H1 (cell line): ENCODE measurements around the gene MUC5AC. TPM values are rescaled to one million over a fixed set of nuclear protein-coding genes. Genes with fewer than 3 reads are reported as not detected.

Source experiments
- CTCF ChIA-PET: fragments of 300-600 bp; sonication (Branson Sonifier 250); formaldehyde crosslinking; loops from one replicate; lab custom pipeline; 2021; ENCODE audit not compliant: partially characterized antibody; lab: Charles Lee
- POLR2A ChIA-PET: fragments of 300-600 bp; sonication (Branson Sonifier 250); formaldehyde crosslinking; loops from one replicate; lab custom pipeline; 2021; ENCODE audit warnings: inconsistent platforms; ENCODE audit not compliant: partially characterized antibody; lab: Charles Lee
- DNase-seq, 2 experiments: peaks; one replicate each; pipeline versions ENCODE4 v3.0.0 to v3.0.0-alpha.2; 2010 to 2022; ENCODE audit warnings: low spot score in 2 of 2, low read depth in 1 of 2, mixed read lengths in 1 of 2
- FAIRE-seq: peaks from 2 replicates; lab custom pipeline; 2011; peaks lifted over from hg19 to GRCh38; lab: Jason Lieb, UNC
- H2AFZ ChIP-seq: 2 replicates; pipeline ENCODE4 v1.8.1; 2012; ENCODE audit warnings: low read length, inconsistent platforms
- H2AK5ac ChIP-seq: 2 replicates; pipeline ENCODE4 v1.6.1; 2013; ENCODE audit warnings: low read depth, low read length
- H2BK120ac ChIP-seq: replicated peaks from 2 replicates; pipeline ENCODE3; 2013; ENCODE audit warnings: low read depth, low read length, inconsistent platforms
- H2BK12ac ChIP-seq: 2 replicates; pipeline ENCODE4 v1.6.1; 2013; ENCODE audit warnings: low read depth, low read length
- H2BK15ac ChIP-seq: 2 replicates; pipeline ENCODE4 v1.6.1; 2013; ENCODE audit warnings: low read length
- H2BK20ac ChIP-seq: 2 replicates; pipeline ENCODE4 v1.6.1; 2013; ENCODE audit warnings: low read length
- H2BK5ac ChIP-seq: 2 replicates; pipeline ENCODE4 v1.6.1; 2013; ENCODE audit warnings: low read depth, low read length
- H3K14ac ChIP-seq: 2 replicates; pipeline ENCODE4 v1.6.1; 2013; ENCODE audit warnings: inconsistent platforms; ENCODE audit not compliant: insufficient read length
- H3K18ac ChIP-seq: 2 replicates; pipeline ENCODE4 v1.6.1; 2013; ENCODE audit warnings: low read length; ENCODE audit errors: extremely low read depth
- H3K23ac ChIP-seq: 2 replicates; pipeline ENCODE4 v1.6.1; 2013; ENCODE audit warnings: inconsistent platforms; ENCODE audit not compliant: insufficient read length
- H3K23me2 ChIP-seq: 2 replicates; pipeline ENCODE4 v1.6.1; 2013; ENCODE audit warnings: low read depth, low read length
- H3K27ac ChIP-seq: 2 replicates; pipeline ENCODE4 v1.6.1; 2011; ENCODE audit warnings: low read depth, low read length, inconsistent platforms
- H3K27me3 ChIP-seq, 4 experiments: replicated peaks in 1 of 4; 1 replicate in 1 of 4; 2 replicates in 3 of 4; pipeline versions ENCODE4 v1.6.1 to v1.8.1; 2011 to 2013; ENCODE audit warnings: low read length in 3 of 4, mild to moderate bottlenecking in 3 of 4, inconsistent platforms in 2 of 4, mixed read lengths in 2 of 4, moderate library complexity in 1 of 4; ENCODE audit not compliant: control insufficient read depth in 3 of 4, insufficient read depth in 3 of 4; ENCODE audit errors: extremely low read depth in 1 of 4
- H3K36me3 ChIP-seq, 4 experiments: 2 replicates each; pipeline versions ENCODE4 v1.6.1 to v1.8.1; 2011 to 2013; ENCODE audit warnings: mild to moderate bottlenecking in 4 of 4, low read length in 3 of 4, moderate library complexity in 2 of 4, control low read depth in 1 of 4, inconsistent platforms in 1 of 4; ENCODE audit not compliant: insufficient read depth in 4 of 4, control insufficient read depth in 2 of 4
- H3K4ac ChIP-seq: replicated peaks from 2 replicates; pipeline ENCODE3; 2013; ENCODE audit warnings: low read length, low read depth, mixed read lengths, inconsistent platforms; ENCODE audit not compliant: insufficient read length
- H3K4me1 ChIP-seq, 4 experiments: replicated peaks in 1 of 4; 1 replicate in 1 of 4; 2 replicates in 3 of 4; pipeline versions ENCODE4 v1.6.1 to v1.8.1; 2011 to 2013; ENCODE audit warnings: low read length in 3 of 4, inconsistent platforms in 2 of 4, mixed read lengths in 1 of 4; ENCODE audit not compliant: insufficient read depth in 4 of 4, control insufficient read depth in 3 of 4
- H3K4me2 ChIP-seq, 2 experiments: 2 replicates each; pipeline versions ENCODE4 v1.6.1 to v1.8.1; 2011 to 2013; ENCODE audit warnings: low read depth in 2 of 2, low read length in 2 of 2, control low read depth in 1 of 2, inconsistent platforms in 1 of 2, mild to moderate bottlenecking in 1 of 2; ENCODE audit not compliant: insufficient read depth in 1 of 2
- H3K4me3 ChIP-seq, 4 experiments: fragments of 200-600, 300-600 bp in 1 of 4; sonication (generic), shearing (Covaris generic), sonication (Bioruptor Twin) in 1 of 4; 2 replicates each; pipeline versions ENCODE4 v1.5.1 to v1.8.1; 2011 to 2016; ENCODE audit warnings: low read length in 4 of 4, low read depth in 3 of 4, control low read depth in 2 of 4, inconsistent platforms in 2 of 4, mild to moderate bottlenecking in 2 of 4, mixed read lengths in 1 of 4, moderate library complexity in 1 of 4; ENCODE audit not compliant: insufficient read depth in 2 of 4; ENCODE audit errors: extremely low read depth in 1 of 4
- H3K56ac ChIP-seq: replicated peaks from 2 replicates; pipeline ENCODE3; 2013; ENCODE audit warnings: low read depth, mild to moderate bottlenecking, mixed read lengths, low read length, inconsistent platforms; ENCODE audit not compliant: insufficient read length
- H3K79me1 ChIP-seq: 2 replicates; pipeline ENCODE4 v1.6.1; 2013; ENCODE audit warnings: low read depth, low read length, control low read depth
- H3K79me2 ChIP-seq, 2 experiments: 2 replicates each; pipeline versions ENCODE4 v1.6.1 to v1.8.1; 2012 to 2013; ENCODE audit warnings: low read length in 2 of 2, mild to moderate bottlenecking in 2 of 2, inconsistent platforms in 1 of 2; ENCODE audit not compliant: insufficient read depth in 2 of 2, control insufficient read depth in 1 of 2
- H3K9ac ChIP-seq, 4 experiments: replicated peaks in 1 of 4; 1 replicate in 1 of 4; 2 replicates in 3 of 4; pipeline versions ENCODE4 v1.6.1 to v1.8.1; 2011 to 2013; ENCODE audit warnings: low read depth in 3 of 4, low read length in 3 of 4, control low read depth in 2 of 4, mild to moderate bottlenecking in 2 of 4, moderate library complexity in 2 of 4, inconsistent platforms in 1 of 4; ENCODE audit errors: extremely low read depth in 1 of 4
- H3K9me3 ChIP-seq, 2 experiments: 2 replicates each; pipeline versions ENCODE4 v1.6.1 to v1.8.1; 2012 to 2013; ENCODE audit warnings: mild to moderate bottlenecking in 2 of 2, moderate library complexity in 2 of 2, control low read depth in 1 of 2, inconsistent platforms in 1 of 2, low read depth in 1 of 2, low read length in 1 of 2, mixed read lengths in 1 of 2; ENCODE audit not compliant: insufficient read depth in 2 of 2
- H4K20me1 ChIP-seq, 2 experiments: replicated peaks in 1 of 2; 2 replicates each; pipeline versions ENCODE3 to v1.8.1; 2011 to 2013; ENCODE audit warnings: inconsistent platforms in 2 of 2, low read length in 2 of 2, mild to moderate bottlenecking in 1 of 2; ENCODE audit not compliant: insufficient read depth in 2 of 2, control insufficient read depth in 1 of 2
- H4K5ac ChIP-seq: 2 replicates; pipeline ENCODE4 v1.6.1; 2013; ENCODE audit warnings: low read length, low read depth, mixed read lengths, inconsistent platforms; ENCODE audit not compliant: insufficient read length
- H4K8ac ChIP-seq: 2 replicates; pipeline ENCODE4 v1.8.0; 2013; ENCODE audit warnings: mild to moderate bottlenecking, moderate library complexity, low read length, inconsistent platforms; ENCODE audit not compliant: insufficient read depth; ENCODE audit errors: extremely low read depth
- H4K91ac ChIP-seq: replicated peaks from 2 replicates; pipeline ENCODE3; 2013; ENCODE audit warnings: low read length, mixed read lengths, inconsistent platforms; ENCODE audit not compliant: insufficient read length
- EGR1 ChIP-seq: IDR thresholded peaks from 2 replicates; pipeline ENCODE4 v1.6.1; 2011; ENCODE audit warnings: low read depth, low read length, borderline replicate concordance
- GABPA ChIP-seq: IDR thresholded peaks from 2 replicates; pipeline ENCODE4 v1.6.1; 2011; ENCODE audit warnings: mild to moderate bottlenecking, low read length, moderate library complexity, borderline replicate concordance; ENCODE audit not compliant: insufficient read depth
- HDAC2 ChIP-seq, 2 experiments: fragments of 300-600 bp in 1 of 2; sonication (generic) in 1 of 2; IDR thresholded peaks; 2 replicates each; pipeline ENCODE4 v1.6.1; 2011 to 2012; ENCODE audit warnings: low read depth in 2 of 2, low read length in 2 of 2, mild to moderate bottlenecking in 2 of 2, moderate library complexity in 2 of 2, borderline replicate concordance in 1 of 2, inconsistent platforms in 1 of 2
- JUN ChIP-seq: IDR thresholded peaks from 2 replicates; pipeline ENCODE4 v1.6.1; 2011; ENCODE audit warnings: low read depth, mild to moderate bottlenecking, improper control_type of control experiment, low read length
- MAX ChIP-seq: IDR thresholded peaks from 2 replicates; pipeline ENCODE4 v1.6.1; 2012; ENCODE audit warnings: inconsistent platforms
- RBBP5 ChIP-seq: IDR thresholded peaks from 2 replicates; pipeline ENCODE4 v1.7.1; 2012; ENCODE audit warnings: low read depth, mild to moderate bottlenecking, inconsistent platforms, low read length, moderate library complexity, borderline replicate concordance
- SAP30 ChIP-seq: fragments of 300-600 bp; sonication (generic); IDR thresholded peaks from 2 replicates; pipeline ENCODE4 v1.7.1; 2012; ENCODE audit warnings: low read length, moderate library complexity, mild to moderate bottlenecking, inconsistent platforms; ENCODE audit not compliant: insufficient read depth, insufficient replicate concordance
- SIN3A ChIP-seq, 2 experiments: IDR thresholded peaks in 1 of 2; conservative IDR thresholded peaks in 1 of 2; 2 replicates each; pipeline ENCODE4 v1.6.1; 2011 to 2012; ENCODE audit warnings: low read length in 2 of 2, improper control_type of control experiment in 1 of 2, low read depth in 1 of 2, mild to moderate bottlenecking in 1 of 2
- SP1 ChIP-seq: IDR thresholded peaks from 2 replicates; pipeline ENCODE4 v1.6.1; 2011; ENCODE audit warnings: low read depth, low read length
- YY1 ChIP-seq: IDR thresholded peaks from 2 replicates; pipeline ENCODE4 v1.6.1; 2011; ENCODE audit warnings: low read depth, mild to moderate bottlenecking, low read length
- WGBS, 2 experiments: shearing (Covaris generic) in 1 of 2; methylation state at CpG; one replicate each; pipeline versions ENCODE4 v1.1.6 to v1.1.7; 2013 to 2015; ENCODE audit warnings: low lambda C conversion rate in 2 of 2, mixed read lengths in 2 of 2, inconsistent platforms in 1 of 2, low coverage in 1 of 2, missing lambda C conversion rate in 1 of 2; ENCODE audit not compliant: insufficient replicate concordance in 2 of 2, insufficient coverage in 1 of 2, insufficient read length in 1 of 2; ENCODE audit errors: extremely low coverage in 1 of 2, missing lambda C conversion rate in 1 of 2; 5-methylcytosine and 5-hydroxymethylcytosine counted together
- polyA plus RNA-seq, 7 experiments: library from polyadenylated mRNA; depleted of rRNA in 3 of 7; stranded (reverse) in 5 of 7; unstranded in 2 of 7; fragments of >200 nt in 5 of 7; fragments of 200-250 nt in 2 of 7; gene quantifications; 1 replicate in 5 of 7; 2 replicates in 1 of 7; 4 replicates in 1 of 7; pipeline versions ENCODE4 v1.2.1 to v1.2.3, GENCODE V29; 2011 to 2013; ENCODE audit warnings: missing spikeins in 2 of 7, mixed read lengths in 2 of 7
- total RNA-seq: library from RNA; stranded (reverse); fragmentation: NEBNext Ultra II Directional; extraction: Animal tissue kit (Norgen Biotek cat#: 25700); gene quantifications from 2 replicates; pipeline ENCODE4 v1.2.1, GENCODE V29; 2021
- TF ChIP-seq, protein P1 (sequence below): IDR thresholded peaks from 2 replicates; pipeline ENCODE4 v1.6.1; 2012; ENCODE audit warnings: inconsistent platforms

The MUC5AC gene
- total and polyA plus RNA-seq, 2 of the 8 experiments (the other 6 are each of a cell fraction or from before 2014, with no cell fraction given) = not detected

DNA sequence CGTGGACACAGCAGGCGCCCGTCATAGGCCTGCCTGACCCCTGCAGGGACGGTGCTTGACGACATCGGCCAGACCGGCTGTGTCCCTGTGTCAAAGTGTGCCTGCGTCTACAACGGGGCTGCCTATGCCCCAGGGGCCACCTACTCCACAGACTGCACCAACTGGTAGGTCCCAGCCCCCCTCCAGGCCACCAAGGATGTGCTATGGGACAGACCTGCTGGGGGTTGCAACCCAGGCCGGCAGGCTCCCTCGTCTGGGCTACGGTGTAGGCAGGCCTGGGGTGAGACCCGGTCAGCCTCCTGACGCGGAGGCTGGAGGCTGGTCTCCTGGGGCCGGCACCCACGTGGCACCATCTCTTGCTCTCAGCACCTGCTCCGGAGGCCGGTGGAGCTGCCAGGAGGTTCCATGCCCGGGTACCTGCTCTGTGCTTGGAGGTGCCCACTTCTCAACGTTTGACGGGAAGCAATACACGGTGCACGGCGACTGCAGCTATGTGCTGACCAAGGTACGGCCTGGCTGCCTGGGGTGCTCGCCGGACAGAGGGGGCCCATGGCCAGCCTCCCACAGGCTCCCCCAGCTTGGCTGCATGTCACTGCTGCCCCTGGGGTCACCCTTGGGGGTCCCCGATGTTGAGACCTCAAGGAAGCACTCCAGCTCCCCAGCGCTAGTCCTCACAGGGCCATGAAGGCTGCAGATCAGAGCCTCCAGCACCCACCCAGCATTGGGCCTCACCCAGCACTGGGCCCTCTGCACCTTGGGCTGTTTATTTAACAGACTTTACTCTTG lies 7.7 kb downstream of the MUC5AC start:
- no peak for DNase-seq
- no peak for TF ChIP-seq EGR1
- TF ChIP-seq YY1 = no peak
- no peak for TF ChIP-seq RBBP5
- no peak for TF ChIP-seq JUN
- TF ChIP-seq MAX = no peak
- TF ChIP-seq SAP30 = no peak
- no peak for TF ChIP-seq GABPA
- TF ChIP-seq SIN3A (conservative IDR thresholded peaks at IDR 0.05 in 1 of 2, IDR thresholded peaks at IDR 0.05 in 1 of 2; ENCODE audit: low read depth in 1 of 2, low read length in 2 of 2) = no peak
- TF ChIP-seq SP1 = no peak
- TF ChIP-seq HDAC2 (IDR thresholded peaks at IDR 0.05; ENCODE audit: borderline replicate concordance in 1 of 2, low read depth in 2 of 2, low read length in 2 of 2) = no peak
- TF ChIP-seq, protein P1, sequence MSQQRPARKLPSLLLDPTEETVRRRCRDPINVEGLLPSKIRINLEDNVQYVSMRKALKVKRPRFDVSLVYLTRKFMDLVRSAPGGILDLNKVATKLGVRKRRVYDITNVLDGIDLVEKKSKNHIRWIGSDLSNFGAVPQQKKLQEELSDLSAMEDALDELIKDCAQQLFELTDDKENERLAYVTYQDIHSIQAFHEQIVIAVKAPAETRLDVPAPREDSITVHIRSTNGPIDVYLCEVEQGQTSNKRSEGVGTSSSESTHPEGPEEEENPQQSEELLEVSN = no peak

More for the DNA sequence above, 7.7 kb downstream of the MUC5AC start:
- H2AFZ ChIP-seq = no peak overlapping the region
- WGBS, 2 experiments = 86% methylated on average over 27 of the region's 30 CpGs; no CpG with 5 or more reads in 1 of the 2 experiments
- no peaks in the 10 kb centered on the region for H3K79me2 ChIP-seq
- no peak overlapping the region for H2BK5ac ChIP-seq
- H3K14ac ChIP-seq = no peak overlapping the region
- no peak overlapping the region for H3K18ac ChIP-seq
- no peak overlapping the region for H3K9ac ChIP-seq
- peak overlapping the region; percentile 51; the same call in 1 of the 2 replicates for H4K8ac ChIP-seq
- no peaks in the 10 kb centered on the region for H4K20me1 ChIP-seq
- H3K79me1 ChIP-seq = no peaks in the 10 kb centered on the region
- H3K56ac ChIP-seq = no peak overlapping the region
- no peak overlapping the region for H3K4me2 ChIP-seq
- H3K36me3 ChIP-seq = no peaks in the 10 kb centered on the region
- no peak for FAIRE-seq
- peaks cover 13 to 66% of the 10 kb centered on the region in 2 experiments; a peak in 3 of 4 replicates for H3K9me3 ChIP-seq
- no peak overlapping the region for H3K23ac ChIP-seq
- peaks cover 4% of the 10 kb centered on the region; the same call in 1 of the 2 replicates for H3K23me2 ChIP-seq
- no peak overlapping the region for H2BK120ac ChIP-seq
- H2BK15ac ChIP-seq = no peak overlapping the region
- H3K27me3 ChIP-seq = no peaks in the 10 kb centered on the region
- H3K4ac ChIP-seq = no peak overlapping the region
- no peak overlapping the region for H2BK12ac ChIP-seq
- no peak overlapping the region for H3K27ac ChIP-seq
- H2BK20ac ChIP-seq = no peak overlapping the region
- H4K91ac ChIP-seq = no peak overlapping the region
- no peak overlapping the region for H3K4me3 ChIP-seq
- POLR2A ChIA-PET = no interaction called here
- H2AK5ac ChIP-seq = no peak overlapping the region
- no peaks in the 10 kb centered on the region for H3K4me1 ChIP-seq
- CTCF ChIA-PET = no interaction called here
- no peak overlapping the region for H4K5ac ChIP-seq
